A673 (cell line): Measurements from ENCODE around the gene FOXN1. TPM values are rescaled to one million over a fixed set of nuclear protein-coding genes. Genes with fewer than 3 reads are reported as not detected.

ENCODE experiments used
- BruUV-seq: library from RNA; stranded (reverse); fragments of 400-500 nt; replicated peaks from 2 replicates; lab custom pipeline; 2021; lab: Mats Ljungman, UMichigan
- CTCF ChIA-PET: fragments of 300-600 bp; sonication (Branson Sonifier 250); formaldehyde crosslinking; loops from one replicate; lab custom pipeline; 2022; ENCODE audit warnings: antibody characterized with exemption; lab: Charles Lee
- POLR2A ChIA-PET: fragments of 300-600 bp; sonication (Branson Sonifier 250); formaldehyde crosslinking; loops from one replicate; lab custom pipeline; 2022; ENCODE audit warnings: antibody characterized with exemption; ENCODE audit not compliant: low non-redundant PET; lab: Charles Lee
- DNase-seq: peaks from one replicate; pipeline ENCODE4 v3.0.0-alpha.2; 2015; ENCODE audit warnings: low spot score
- H3K27ac ChIP-seq: fragments of 200-600 bp; sonication (generic); 2 replicates; pipeline ENCODE4 v1.5.1; 2016; ENCODE audit warnings: mixed run types, low read depth, mild to moderate bottlenecking, mixed read lengths, antibody characterized with exemption, low read length; ENCODE audit not compliant: poor library complexity, severe bottlenecking
- H3K27me3 ChIP-seq: fragments of 200-600 bp; sonication (generic); replicated peaks from 2 replicates; pipeline ENCODE4 v1.6.1; 2017; ENCODE audit warnings: mixed run types, low read depth, mild to moderate bottlenecking, mixed read lengths, antibody characterized with exemption, low read length; ENCODE audit not compliant: insufficient read depth, poor library complexity
- H3K36me3 ChIP-seq: fragments of 200-600 bp; sonication (generic); 2 replicates; pipeline ENCODE4 v1.6.1; 2016; ENCODE audit warnings: mixed run types, mild to moderate bottlenecking, mixed read lengths, antibody characterized with exemption, low read length; ENCODE audit not compliant: insufficient read depth, poor library complexity, severe bottlenecking
- H3K4me1 ChIP-seq: fragments of 200-600 bp; sonication (generic); 2 replicates; pipeline ENCODE4 v1.6.1; 2017; ENCODE audit warnings: mixed run types, mild to moderate bottlenecking, mixed read lengths, antibody characterized with exemption, low read length; ENCODE audit not compliant: insufficient read depth, poor library complexity, severe bottlenecking
- H3K4me3 ChIP-seq: fragments of 200-600 bp; sonication (generic); 2 replicates; pipeline ENCODE4 v1.5.1; 2016; ENCODE audit warnings: low read depth, mixed run types, mild to moderate bottlenecking, mixed read lengths, low read length; ENCODE audit not compliant: poor library complexity, severe bottlenecking
- H3K9me3 ChIP-seq: fragments of 200-600 bp; sonication (generic); 2 replicates; pipeline ENCODE4 v1.6.1; 2016; ENCODE audit warnings: mixed run types, low read depth, mild to moderate bottlenecking, mixed read lengths, antibody characterized with exemption, low read length; ENCODE audit not compliant: poor library complexity, severe bottlenecking
- EZH2 ChIP-seq: fragments of 200-600 bp; sonication (generic); IDR thresholded peaks from 2 replicates; pipeline ENCODE4 v1.6.1; 2017; ENCODE audit warnings: borderline replicate concordance, low read depth, mild to moderate bottlenecking, mixed read lengths, antibody characterized with exemption, low read length; ENCODE audit not compliant: poor library complexity, severe bottlenecking
- intact Hi-C: fragments of 100-400 bp; cut with micrococcal nuclease; formaldehyde crosslinking; loops from one replicate; pipeline ENCODE4 v1.10.0; 2022; ENCODE audit not compliant: unreplicated experiment
- total RNA-seq: library from RNA; stranded (reverse); gene quantifications from 2 replicates; pipeline ENCODE4 v1.2.3, GENCODE V29; 2021
- TF ChIP-seq, protein P1 (sequence below): fragments of 300-800, 200-600 bp; sonication (generic); conservative IDR thresholded peaks from 2 replicates; pipeline ENCODE4 v1.5.1; 2017; ENCODE audit warnings: low read depth, mild to moderate bottlenecking, antibody characterized with exemption, low read length, moderate library complexity, mixed read lengths

The FOXN1 gene
- total RNA-seq, 1 experiment from 2014 or later, result not detected

DNA sequence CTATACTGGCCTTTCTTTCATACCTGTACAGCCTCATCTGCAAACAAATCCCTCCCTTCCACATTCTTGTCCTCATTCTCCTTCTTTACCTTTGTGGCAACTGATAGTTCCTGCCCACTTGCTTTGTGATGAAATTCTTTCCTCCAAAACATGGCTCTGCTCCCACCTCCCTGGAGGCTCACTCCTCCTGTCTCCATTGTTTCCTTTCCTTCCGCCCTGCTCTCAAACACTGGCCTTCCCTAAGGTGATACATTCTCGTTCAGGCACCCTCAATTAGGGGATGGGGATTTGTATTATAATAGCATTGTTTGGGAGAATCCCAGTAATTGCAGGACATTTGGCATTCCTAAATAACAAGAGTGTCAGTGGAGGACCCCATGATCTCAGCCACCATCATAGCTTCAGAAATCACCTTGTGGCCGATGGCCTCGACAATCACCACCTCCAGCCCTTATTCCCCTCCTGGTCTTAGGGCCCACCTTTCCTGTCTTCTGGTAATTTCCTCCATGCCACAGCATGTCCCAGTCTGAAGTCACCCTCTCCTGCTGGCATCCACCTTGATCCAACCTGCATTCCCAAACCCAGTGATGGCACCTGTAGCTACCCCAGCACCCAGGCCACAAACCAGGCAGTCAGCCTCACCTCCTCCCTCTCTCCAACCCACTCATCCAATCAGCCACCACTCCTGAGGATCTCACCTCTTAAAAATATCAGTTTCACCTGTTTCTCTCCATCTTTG is 38.4 kb downstream of the FOXN1 start:
- BruUV-seq, result no TSS peak
- ChIA-PET POLR2A (no interaction called here), CTCF (interaction anchor here (0.6 kb wide), 1 partner anchor 114 kb away, joined by 8 read pairs; no protein-coding TSS in a partner anchor)
- H3K4me1 ChIP-seq, result peaks cover 5% of the 10 kb centered on the region
- intact Hi-C loops, result no loop called here
- H3K9me3 ChIP-seq, result no peaks in the 10 kb centered on the region
- H3K27ac ChIP-seq, result no peak overlapping the region
- no peaks in the 10 kb centered on the region for H3K27me3 ChIP-seq
- DNase-seq, result no peak
- H3K36me3 ChIP-seq, result peaks cover 12% of the 10 kb centered on the region
- no peak for TF ChIP-seq EZH2
- TF ChIP-seq, protein P1, sequence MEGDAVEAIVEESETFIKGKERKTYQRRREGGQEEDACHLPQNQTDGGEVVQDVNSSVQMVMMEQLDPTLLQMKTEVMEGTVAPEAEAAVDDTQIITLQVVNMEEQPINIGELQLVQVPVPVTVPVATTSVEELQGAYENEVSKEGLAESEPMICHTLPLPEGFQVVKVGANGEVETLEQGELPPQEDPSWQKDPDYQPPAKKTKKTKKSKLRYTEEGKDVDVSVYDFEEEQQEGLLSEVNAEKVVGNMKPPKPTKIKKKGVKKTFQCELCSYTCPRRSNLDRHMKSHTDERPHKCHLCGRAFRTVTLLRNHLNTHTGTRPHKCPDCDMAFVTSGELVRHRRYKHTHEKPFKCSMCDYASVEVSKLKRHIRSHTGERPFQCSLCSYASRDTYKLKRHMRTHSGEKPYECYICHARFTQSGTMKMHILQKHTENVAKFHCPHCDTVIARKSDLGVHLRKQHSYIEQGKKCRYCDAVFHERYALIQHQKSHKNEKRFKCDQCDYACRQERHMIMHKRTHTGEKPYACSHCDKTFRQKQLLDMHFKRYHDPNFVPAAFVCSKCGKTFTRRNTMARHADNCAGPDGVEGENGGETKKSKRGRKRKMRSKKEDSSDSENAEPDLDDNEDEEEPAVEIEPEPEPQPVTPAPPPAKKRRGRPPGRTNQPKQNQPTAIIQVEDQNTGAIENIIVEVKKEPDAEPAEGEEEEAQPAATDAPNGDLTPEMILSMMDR, result no peak
- H3K4me3 ChIP-seq, result no peak overlapping the region

DNA sequence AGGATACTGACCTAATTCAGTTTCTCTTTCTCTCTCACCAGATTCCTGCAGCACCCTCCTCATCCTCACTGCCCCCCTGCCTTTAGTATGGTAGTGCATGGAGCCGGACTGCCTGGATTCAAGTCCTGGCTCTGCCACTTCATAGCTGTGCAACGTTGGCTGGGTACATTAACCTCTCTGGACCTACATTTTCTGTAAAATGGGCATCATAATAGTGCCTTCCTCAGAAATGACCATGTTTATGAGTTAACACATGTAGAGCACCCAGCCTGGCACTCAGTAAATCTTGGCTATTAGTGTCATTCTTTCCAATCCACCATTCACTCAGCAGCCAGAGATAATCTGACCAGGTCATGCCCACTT is 39.0 kb downstream of the FOXN1 start:
- intact Hi-C loops, result no loop called here

DNA sequence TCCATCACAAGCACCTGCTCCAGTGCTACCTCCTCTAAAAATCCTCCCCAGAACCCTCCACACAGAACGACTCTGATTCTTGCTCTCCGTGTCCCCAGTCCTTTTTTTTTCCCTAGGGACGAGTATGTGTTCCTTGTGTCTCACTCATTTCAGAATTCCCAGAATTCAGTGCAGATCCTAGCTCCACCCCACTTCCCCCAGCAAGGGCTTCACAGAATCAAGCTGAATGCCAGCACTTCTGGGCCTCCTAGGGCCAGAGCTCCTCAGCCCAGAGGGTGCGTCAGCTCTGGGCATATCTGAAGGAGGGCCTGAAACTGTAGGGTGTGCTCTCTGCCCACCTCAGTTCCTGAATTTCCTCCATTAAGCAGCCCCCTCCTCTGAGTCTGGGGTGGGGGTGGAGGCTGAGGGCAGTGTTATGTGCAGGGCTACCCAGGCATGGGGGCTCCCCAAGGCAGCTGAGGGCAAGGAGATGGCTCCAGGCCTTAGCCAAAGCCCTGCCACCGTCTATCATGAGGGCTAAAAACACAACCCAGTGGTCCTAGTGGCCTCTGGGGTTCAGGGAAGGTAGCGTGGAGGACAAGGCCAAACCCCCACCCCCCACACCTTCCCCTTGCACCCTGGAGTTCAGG is 39.8 kb downstream of the FOXN1 start:
- H3K36me3 ChIP-seq, result peaks cover 12% of the 10 kb centered on the region
- H3K4me3 ChIP-seq, result no peak overlapping the region
- peaks cover 15% of the 10 kb centered on the region for H3K4me1 ChIP-seq
- H3K9me3 ChIP-seq, result no peaks in the 10 kb centered on the region
- TF ChIP-seq EZH2, result no peak
- TF ChIP-seq, protein P1, result no peak
- ChIA-PET CTCF (no interaction called here), POLR2A (no interaction called here)
- BruUV-seq, result no TSS peak
- no peak overlapping the region for H3K27ac ChIP-seq
- DNase-seq, result peak; percentile 63
- intact Hi-C loops, result no loop called here
- H3K27me3 ChIP-seq, result no peaks in the 10 kb centered on the region

More for the DNA sequence above, 39.0 kb downstream of the FOXN1 start:
- Histone ChIP-seq H3K36me3 (peaks cover 12% of the 10 kb centered on the region), H3K27me3 (no peaks in the 10 kb centered on the region), H3K4me3 (no peak overlapping the region), H3K27ac (no peak overlapping the region), H3K4me1 (peaks cover 10% of the 10 kb centered on the region), H3K9me3 (no peaks in the 10 kb centered on the region)
- ChIA-PET CTCF (interaction anchor here (0.6 kb wide), 1 partner anchor 114 kb away, joined by 8 read pairs; no protein-coding TSS in a partner anchor), POLR2A (no interaction called here)
- DNase-seq, result no peak
- BruUV-seq, result no TSS peak
- TF ChIP-seq EZH2, result no peak
- TF ChIP-seq, protein P1, result no peak
